Uterus (tissue), 2 donors: ENCODE results near the gene MARCHF11.

Source experiments
- POLR2A ChIP-seq, 2 donors: fragments of 450-650 bp; IDR thresholded peaks; one replicate each; pipeline ENCODE4 v1.6.1; 2016; ENCODE audit warnings: antibody characterized with exemption in 2 of 2, mild to moderate bottlenecking in 1 of 2, moderate library complexity in 1 of 2
- TF ChIP-seq, protein P1 (sequence below), 4 experiments: fragments of 200-600 bp in 2 of 4; fragments of 450-650 bp in 2 of 4; sonication (generic) in 2 of 4; IDR thresholded peaks; one replicate each; pipeline ENCODE4 v1.5.1; 2016 to 2019; ENCODE audit warnings: antibody characterized with exemption in 4 of 4, mild to moderate bottlenecking in 2 of 4, moderate library complexity in 1 of 4

DNA sequence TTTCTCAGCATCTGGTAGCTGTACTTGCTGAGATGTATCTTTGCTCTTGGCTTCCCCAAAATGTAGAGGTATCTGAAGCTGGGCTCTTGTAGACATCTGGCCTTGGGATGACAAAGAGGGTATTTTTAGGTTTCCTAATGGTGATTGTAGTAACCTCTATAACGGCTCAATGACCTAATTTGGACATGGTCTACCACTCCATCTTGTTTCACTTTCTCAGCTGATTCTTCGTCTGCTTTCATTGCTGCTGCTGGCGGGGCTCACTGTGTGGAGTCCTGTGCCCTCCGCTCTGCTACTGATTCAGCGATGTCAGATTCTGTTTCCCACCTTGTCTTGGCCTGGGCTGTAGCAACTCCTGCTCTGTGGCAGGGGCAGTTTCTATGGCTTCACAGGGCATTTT lies 12.7 kb upstream of the MARCHF11 start:
- TF ChIP-seq POLR2A (IDR thresholded peaks at IDR 0.05): no peak
- TF ChIP-seq, protein P1, sequence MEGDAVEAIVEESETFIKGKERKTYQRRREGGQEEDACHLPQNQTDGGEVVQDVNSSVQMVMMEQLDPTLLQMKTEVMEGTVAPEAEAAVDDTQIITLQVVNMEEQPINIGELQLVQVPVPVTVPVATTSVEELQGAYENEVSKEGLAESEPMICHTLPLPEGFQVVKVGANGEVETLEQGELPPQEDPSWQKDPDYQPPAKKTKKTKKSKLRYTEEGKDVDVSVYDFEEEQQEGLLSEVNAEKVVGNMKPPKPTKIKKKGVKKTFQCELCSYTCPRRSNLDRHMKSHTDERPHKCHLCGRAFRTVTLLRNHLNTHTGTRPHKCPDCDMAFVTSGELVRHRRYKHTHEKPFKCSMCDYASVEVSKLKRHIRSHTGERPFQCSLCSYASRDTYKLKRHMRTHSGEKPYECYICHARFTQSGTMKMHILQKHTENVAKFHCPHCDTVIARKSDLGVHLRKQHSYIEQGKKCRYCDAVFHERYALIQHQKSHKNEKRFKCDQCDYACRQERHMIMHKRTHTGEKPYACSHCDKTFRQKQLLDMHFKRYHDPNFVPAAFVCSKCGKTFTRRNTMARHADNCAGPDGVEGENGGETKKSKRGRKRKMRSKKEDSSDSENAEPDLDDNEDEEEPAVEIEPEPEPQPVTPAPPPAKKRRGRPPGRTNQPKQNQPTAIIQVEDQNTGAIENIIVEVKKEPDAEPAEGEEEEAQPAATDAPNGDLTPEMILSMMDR (IDR thresholded peaks at IDR 0.05): no peak
